Gastrocnemius medialis (tissue), 4 donors: Measurements from ENCODE around the gene MEIKIN.

Experiments used
- CTCF ChIP-seq, 5 experiments: fragments of 450-650 bp in 3 of 5; fragments of 200-600 bp in 2 of 5; sonication (generic) in 2 of 5; IDR thresholded peaks in 4 of 5; conservative IDR thresholded peaks in 1 of 5; 1 replicate in 4 of 5; 2 replicates in 1 of 5; pipeline ENCODE4 v1.5.1; 2016 to 2019; ENCODE audit warnings: antibody characterized with exemption in 5 of 5, mild to moderate bottlenecking in 3 of 5, moderate library complexity in 3 of 5
- POLR2A ChIP-seq, 2 donors: fragments of 450-650 bp; IDR thresholded peaks; one replicate each; pipeline ENCODE4 v1.6.1; 2017; ENCODE audit warnings: antibody characterized with exemption in 2 of 2, mild to moderate bottlenecking in 2 of 2, moderate library complexity in 2 of 2

GRCh38 chr5:131795228-131795627 lies 150.2 kb downstream of the MEIKIN start:
- TF ChIP-seq POLR2A (IDR thresholded peaks at IDR 0.05) (no peak), CTCF (IDR thresholded peaks at IDR 0.05 in 4 of 5, conservative IDR thresholded peaks at IDR 0.05 in 1 of 5) (no peak)
